ENCODE results near the gene EPHA2.

EPHA2 gene

DNA sequence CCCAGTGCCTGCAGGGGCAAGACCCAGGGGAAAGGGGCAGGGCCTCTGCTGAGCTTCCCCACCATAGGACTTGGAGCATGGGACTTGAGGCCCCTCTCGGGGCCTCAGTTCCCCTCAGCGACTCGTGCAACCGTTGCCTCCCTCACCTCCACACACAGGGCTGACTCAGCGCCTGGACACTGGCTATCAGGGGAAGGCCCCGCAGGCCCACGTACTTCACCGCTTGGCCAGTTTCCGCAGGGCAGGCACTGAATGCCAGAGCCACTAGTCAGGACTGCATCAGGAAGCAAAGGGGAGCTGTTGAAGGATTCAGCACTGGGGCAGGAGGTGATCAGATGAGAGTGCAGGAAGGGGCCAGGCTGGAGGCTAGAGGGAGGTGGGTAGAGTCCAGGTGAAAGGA lies 66.9 kb downstream of the EPHA2 start:
- no peak for DNase-seq

DNA sequence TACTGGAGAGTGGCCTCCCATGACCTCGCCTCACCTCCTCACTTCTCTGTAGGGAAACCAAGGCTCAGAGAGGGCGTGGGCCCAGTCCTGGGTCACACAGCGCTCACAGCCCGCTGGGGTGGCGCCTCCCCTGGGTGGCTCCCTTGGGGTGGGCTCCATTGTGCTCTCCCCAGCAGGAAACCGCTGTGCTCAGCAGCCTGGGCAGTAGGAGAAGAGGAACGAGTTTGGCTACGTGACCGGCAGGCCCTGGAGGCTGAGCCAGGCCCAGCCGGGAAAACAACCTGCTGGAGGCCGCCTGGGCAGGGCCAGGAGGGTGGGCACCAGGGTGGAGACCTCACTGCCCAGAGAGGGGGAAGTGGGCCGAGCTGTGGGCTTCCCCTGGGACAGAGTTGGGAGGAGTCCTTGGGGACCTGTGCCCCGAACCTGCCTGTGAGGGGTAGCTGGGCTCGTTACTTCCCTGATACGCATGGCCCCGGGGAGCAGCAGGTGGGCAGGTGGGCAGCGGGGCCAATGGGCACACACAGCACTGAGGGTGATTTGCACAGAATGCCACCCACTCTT lies 67.4 kb downstream of the EPHA2 start:
- DNase-seq = no peak

DNA sequence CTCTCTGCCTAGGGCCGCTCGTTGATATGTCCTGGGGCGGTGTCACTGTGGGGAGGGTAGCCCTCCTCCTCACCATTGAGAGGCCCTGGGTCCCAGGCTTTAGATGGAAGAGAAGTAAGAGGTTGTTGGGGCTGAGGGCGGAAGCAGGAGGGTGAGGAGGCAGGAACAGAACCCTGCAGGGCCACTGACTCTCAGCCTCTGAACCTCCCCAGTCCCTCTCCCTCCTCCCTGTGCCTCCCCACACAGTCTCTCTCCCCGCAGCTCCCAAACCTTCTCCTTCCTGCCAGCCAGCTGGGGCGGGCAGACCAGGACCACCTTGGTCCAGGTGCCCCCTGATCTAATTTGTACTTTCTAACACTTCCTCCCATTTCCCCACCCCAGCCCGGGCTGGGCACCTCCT lies 68.1 kb downstream of the EPHA2 start:
- DNase-seq = no peak

DNA sequence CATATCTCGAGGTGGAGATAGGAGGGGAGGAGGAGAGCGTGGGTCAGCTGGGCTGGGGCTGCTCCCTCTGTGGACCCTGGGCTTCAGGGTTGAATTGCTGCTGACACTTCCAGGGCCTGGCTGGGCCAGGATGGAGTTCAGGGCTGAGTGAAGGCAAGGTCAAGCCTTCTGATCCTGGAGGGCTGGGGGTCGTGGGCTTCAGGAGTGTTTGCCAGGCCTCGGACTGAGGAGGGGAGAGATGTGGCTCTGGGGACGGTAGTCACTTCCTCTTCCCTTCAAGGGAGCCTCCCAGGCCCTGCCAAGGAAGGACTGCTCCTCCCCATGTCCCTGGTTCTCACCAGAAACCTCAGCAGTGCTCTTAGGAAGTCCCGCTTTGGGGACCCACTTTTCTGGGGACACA lies 70.3 kb downstream of the EPHA2 start:
- no peak for DNase-seq

DNA sequence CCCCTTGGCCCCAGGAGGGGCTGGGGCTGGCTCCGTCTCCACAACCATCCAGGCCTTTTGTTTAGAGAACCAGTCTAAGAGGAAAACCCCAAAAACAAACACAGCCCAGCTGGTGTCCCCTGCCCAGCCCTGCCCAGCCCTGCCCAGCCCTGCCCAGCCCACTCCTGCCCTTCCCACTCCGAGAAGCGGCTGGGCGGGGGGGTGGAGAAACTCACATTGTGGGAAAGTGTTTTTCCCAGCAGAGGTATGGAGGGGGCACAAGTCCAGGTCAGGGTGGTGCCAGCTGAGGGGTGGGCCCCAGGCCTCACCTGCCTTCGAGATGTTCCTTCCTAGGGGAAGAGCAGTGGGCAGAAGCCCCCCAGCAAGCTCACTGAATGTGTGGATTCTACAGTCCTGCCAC lies 72.4 kb downstream of the EPHA2 start:
- DNase-seq = no peak

DNA sequence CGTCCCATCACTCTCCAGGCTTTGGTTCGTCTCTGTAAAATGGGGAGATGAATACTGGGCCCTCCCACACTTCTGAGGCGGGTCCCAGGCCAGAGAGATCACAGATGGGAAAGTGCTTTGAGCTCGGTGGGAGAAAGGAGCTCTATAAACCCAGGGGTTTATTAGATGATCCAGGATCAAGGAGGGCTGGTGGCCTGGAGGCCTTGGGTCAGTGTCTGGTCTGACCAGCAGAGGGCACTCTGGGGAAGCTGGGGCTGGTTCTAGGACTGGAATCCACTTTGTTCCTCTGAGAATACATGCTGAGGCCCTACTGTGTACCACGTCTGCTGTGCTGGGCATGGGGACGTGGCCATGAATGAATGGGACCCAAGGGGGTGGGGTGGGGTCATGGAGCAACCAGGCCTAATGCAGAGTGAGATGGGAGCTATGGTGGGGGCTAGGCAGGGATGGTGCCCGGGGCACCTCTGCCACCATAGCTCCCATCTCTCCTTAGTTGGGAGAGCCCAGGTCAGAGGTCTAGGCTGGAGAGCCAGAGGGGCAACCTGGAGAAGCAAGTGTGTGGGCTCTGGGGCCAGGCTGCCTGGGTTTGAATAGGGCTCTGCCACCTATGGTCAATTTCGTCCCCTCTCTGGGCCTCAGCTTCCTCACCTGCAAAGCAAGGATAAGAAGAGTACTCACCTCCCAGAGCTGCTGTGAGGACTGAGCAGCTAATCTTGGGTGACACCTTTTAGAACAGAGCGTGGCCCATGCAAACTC lies 73.4 kb downstream of the EPHA2 start:
- peak; percentile 77 for DNase-seq

DNA sequence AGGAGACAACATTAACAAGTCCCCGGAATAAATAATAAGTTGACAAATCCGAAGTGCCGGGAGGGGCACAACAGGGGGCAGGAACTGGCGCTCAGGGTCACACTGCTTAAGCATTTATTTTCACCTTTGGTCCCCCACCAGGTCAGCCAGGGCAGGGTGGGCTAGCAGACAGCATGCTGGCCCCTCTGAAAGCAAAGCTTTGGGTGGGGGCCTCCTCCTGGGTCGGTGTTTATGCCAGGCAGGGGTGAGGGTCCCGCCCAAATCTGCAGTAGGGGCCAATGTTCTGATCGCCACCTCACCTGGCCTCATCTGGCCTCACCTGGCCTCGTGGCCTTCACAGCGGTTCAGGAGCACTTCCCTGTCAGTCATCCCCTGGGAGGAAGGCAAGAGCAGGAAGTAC lies 74.2 kb downstream of the EPHA2 start:
- DNase-seq = no peak

DNA sequence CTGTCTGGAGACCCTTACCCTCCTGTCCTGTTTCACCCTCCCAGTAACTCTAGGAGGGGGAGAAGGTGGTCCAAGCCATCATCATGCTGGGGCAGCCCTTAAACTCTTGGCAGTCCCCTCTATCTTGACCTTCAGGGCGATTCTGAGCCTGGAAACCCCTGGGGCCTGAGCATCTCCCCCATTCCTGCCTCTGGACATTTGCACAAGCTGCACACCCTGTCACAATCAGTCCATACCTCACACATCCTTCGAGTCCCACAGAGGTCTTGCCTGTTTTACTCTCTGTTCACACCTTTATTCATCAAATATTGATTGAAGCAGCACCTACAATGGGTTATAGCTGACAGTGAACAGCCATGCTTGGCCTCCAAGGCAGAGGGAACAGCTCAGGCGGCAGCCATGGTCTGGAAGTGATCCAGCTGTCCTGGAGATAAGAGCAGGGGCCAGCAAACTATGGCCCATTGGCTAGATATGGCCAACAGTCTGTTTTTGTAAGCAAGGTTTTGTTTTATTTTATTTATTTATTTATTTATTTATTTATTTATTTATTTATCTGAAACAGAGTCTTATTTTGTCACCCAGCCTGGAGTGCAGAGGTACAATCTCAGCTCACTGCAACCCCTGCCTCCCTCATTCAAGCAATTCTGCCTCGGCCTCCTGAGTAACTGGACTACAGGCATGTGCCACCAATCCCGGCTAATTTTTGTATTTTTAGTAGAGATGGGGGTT lies 75.3 kb downstream of the EPHA2 start:
- no peak for DNase-seq

DNA sequence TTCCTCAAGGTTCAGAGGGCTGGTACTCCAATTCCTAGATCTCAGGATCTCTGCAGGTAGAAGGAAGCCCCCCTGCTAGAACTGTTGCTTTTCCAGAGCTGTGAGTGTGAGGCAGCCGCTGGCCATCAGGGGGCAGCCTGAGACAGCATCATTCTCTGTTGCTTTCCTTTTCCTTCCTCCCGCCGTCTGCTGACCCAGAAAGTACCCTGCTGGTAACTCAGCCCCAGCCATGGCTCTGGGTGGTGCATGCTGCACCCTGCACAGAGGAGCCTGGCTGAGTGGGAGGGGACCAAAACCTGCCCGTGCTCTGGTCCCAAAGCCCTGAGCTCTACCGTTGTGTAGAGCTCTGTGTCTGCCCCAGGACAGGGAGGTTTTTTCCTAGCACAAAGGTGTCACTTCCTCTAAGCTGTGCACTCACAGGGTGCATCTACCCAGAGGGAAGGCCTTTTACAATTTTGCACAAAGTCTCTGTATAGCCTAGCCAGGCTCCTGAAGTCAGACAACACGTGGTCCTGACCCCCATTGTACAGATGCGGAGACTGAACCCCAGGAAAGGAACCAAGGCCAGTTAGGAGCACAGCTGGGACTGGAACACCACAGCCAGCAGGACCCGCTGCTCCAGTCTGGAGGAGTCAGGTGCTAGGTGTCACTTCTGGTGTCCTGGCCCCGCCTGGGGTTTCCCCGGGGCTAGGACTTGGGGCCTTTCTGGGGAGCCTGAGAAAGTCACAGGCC lies 76.8 kb downstream of the EPHA2 start:
- DNase-seq = peak; percentile 87

DNA sequence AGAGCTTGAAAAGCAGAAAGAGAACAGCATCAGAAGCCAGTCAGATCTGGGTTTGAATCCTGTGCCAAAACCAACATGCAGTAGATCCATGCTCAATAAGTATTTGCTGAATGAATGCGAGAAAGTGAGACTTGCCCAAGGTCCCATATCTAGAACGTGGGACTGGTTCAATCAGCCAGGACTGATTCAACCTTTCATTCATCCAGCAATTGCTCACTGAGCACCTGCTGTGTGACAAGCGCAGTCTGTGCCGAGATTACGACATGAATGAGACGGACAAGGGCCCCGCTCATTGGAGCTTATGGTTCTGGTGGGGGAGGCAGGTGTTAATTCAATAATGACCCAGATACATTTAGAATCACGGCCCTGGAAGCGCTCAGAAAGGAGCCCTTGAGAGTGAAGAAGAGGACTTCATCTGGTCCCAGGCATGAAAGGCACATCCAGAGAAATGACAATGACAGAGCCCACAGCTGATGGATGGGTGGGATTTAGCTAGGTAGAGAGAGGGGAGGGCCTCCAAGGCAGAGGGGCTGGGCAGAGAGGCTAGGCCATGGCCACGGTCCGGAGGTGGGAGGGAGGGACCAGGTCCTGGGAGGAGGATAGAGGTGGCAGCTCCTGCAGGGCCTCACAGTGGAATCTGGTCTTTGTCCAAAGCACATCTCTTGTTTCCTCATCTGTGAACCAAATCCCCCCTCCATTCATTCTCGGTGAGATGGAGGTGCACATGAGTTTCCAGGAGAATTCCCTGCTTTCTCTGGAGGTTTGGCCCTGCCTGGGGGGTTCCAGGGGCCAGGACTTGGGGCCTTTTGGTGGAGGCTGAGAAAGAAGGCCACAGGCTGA lies 78.2 kb downstream of the EPHA2 start:
- DNase-seq = no peak

DNA sequence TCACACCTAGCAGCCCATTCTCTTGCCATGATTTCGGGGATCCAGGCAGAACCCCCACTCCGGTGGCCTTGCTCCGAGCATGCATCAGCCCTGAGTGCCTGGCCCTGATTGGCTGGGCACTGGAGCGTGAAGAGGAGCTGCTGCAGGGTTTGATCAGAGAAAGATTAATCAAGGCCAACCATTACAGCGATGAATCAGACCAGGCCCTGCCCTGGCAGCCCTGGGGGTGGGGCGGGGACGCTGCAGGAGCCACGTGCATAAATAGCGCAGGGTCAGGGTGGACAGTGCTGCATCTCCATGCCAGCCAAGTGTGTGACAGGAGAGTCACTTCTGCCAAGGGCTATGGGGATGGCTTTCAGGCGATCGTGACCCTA lies 79.0 kb downstream of the EPHA2 start:
- peak; percentile 34 for DNase-seq

DNA sequence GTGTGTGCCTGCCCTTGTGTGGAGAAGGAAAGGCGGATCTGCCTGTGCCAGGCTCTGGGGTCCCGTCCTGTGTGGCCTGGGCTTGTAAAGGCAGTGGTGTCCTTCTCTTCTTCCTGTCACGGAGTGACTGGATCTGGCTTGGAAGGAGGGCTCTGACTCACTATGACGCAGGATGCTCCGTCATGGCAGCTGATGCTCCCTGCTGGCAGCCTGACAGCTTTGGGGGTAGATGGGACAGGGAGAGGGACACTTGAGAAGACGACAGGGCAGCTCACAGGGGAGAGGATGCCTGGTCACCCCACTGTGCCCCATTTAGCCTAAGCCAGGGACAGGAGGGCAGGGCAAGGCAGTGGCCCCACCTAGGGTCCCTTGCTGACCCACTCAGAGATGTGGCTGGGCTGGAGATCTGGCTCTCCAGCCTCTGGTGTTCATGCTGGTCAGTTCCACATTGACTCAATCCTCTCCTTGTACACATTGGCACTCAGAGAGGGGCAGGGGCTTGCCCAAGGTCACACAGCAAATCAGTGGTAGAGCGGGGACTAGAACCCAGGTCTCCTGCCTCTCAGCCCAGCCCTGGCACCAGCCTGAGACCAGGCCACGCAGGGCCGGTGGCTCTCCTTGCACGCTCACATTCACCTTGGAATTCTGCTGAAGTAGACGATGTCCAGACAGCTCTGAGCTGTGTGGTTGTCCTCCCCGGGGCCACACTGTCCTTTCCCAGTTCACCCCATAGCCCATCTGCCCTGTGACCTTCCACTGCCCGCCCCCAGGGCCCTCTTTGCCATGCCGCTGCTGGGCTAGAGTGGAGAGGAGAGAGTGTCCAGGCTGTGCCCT lies 79.6 kb downstream of the EPHA2 start:
- peak; percentile 93 for DNase-seq

DNA sequence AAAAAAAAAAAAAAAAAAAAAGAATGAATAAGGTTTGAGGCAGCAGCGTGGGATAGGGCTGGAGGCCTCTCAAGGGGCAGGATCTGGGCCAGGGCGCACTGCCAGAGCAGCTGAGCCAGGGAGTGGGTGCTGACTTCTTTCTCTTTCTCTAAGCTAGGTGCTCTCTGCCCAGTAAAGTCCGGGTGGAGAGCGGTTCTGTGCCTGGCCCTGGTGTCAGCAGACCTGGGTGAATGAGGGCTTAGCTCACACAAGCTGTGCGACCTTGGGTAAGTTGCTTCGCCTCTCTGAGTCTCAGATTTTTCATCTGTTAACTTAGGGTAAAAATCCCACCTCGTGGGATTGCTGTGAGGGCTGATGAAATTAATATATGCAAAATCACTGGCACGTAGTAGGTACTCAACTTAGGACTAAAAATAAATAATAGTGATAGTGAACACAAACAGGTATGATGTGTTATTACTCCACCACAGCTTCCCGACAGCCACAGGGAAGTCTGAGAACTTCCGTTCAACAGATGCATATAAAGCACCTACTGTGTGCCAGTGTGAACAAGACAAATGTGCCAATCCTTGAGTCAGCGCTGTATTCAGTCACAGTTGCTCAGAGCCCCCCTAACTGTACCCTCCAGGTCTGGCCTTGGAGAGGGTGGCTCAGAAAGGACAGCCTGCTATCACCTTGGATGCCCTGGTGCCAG lies 80.4 kb downstream of the EPHA2 start:
- DNase-seq = peak; percentile 33
